ENCODE results near the gene TTLL11.

Gene TTLL11

GRCh38 chr9:121818841-121819427, 274.2 kb downstream of the TTLL11 start:
- no peak for TF ChIP-seq Cebpa-rat (IDR thresholded peaks at IDR 0.05)

GRCh38 chr9:121818016-121818661, 275.0 kb downstream of the TTLL11 start:
- no peaks in the 10 kb centered on the region for H3K36me3 ChIP-seq
- H3K27me3 ChIP-seq = no peaks in the 10 kb centered on the region
- no peak overlapping the region for H3K4me2 ChIP-seq
- H3K4me3 ChIP-seq = no peak overlapping the region
- no peak overlapping the region for H3K9ac ChIP-seq
- H3K4me1 ChIP-seq = peaks cover 23 to 55% (median 39%) of the 10 kb centered on the region in 10 experiments
- H3K9me3 ChIP-seq (replicated peaks in 1 of 11) = no peaks in the 10 kb centered on the region
- no peak for TF ChIP-seq Cebpa-rat (IDR thresholded peaks at IDR 0.05)
- no peak overlapping the region for H3K27ac ChIP-seq
- 0 out of 22 replicates have a peak, but pooled peaks cover 0 to 2% (median 0%) of the 10 kb centered on the region in 11 experiments for H4K20me1 ChIP-seq

More at GRCh38 chr9:121818841-121819427, 274.2 kb downstream of the TTLL11 start:
- Histone ChIP-seq H3K4me3 (no peak overlapping the region), H3K9me3 (replicated peaks in 1 of 11) (no peaks in the 10 kb centered on the region), H3K27ac (peak overlapping the region in 4 of 11 experiments; percentile 1 to 54 (median 38); a peak in 4 of 22 replicates), H3K27me3 (no peaks in the 10 kb centered on the region), H3K4me1 (peaks cover 23 to 55% (median 39%) of the 10 kb centered on the region in 10 experiments), H3K9ac (peak overlapping the region in 4 of 11 experiments; percentile 2 to 30 (median 8); a peak in 2 of 22 replicates), H3K36me3 (no peaks in the 10 kb centered on the region), H3K4me2 (peak overlapping the region; percentile 33 to 86 (median 67)), H4K20me1 (0 out of 22 replicates have a peak, but pooled peaks cover 0 to 2% (median 0%) of the 10 kb centered on the region in 11 experiments)

GRCh38 chr9:121817476-121817875, 275.6 kb downstream of the TTLL11 start:
- H3K9ac ChIP-seq = no peak overlapping the region

GRCh38 chr9:121816845-121817450, 276.2 kb downstream of the TTLL11 start:
- no peak overlapping the region for H3K4me3 ChIP-seq
- H3K36me3 ChIP-seq = no peaks in the 10 kb centered on the region
- peaks cover 16 to 45% (median 31%) of the 10 kb centered on the region in 10 experiments for H3K4me1 ChIP-seq
- no peak overlapping the region for H3K4me2 ChIP-seq
- H3K27ac ChIP-seq = no peak overlapping the region
- H4K20me1 ChIP-seq = 0 out of 22 replicates have a peak, but pooled peaks cover 0 to 2% (median 0%) of the 10 kb centered on the region in 11 experiments
- H3K27me3 ChIP-seq = no peaks in the 10 kb centered on the region
- TF ChIP-seq Cebpa-rat (IDR thresholded peaks at IDR 0.05) = no peak
- no peak overlapping the region for H3K9ac ChIP-seq
- no peaks in the 10 kb centered on the region for H3K9me3 ChIP-seq (replicated peaks in 1 of 11)

More at GRCh38 chr9:121817476-121817875, 275.6 kb downstream of the TTLL11 start:
- Histone ChIP-seq H3K4me2 (no peak overlapping the region), H3K4me1 (peaks cover 21 to 51% (median 36%) of the 10 kb centered on the region in 10 experiments), H3K27ac (no peak overlapping the region), H3K36me3 (no peaks in the 10 kb centered on the region), H3K4me3 (no peak overlapping the region), H4K20me1 (0 out of 22 replicates have a peak, but pooled peaks cover 0 to 2% (median 0%) of the 10 kb centered on the region in 11 experiments), H3K27me3 (no peaks in the 10 kb centered on the region), H3K9me3 (replicated peaks in 1 of 11) (no peaks in the 10 kb centered on the region)
- no peak for TF ChIP-seq Cebpa-rat (IDR thresholded peaks at IDR 0.05)

- Histone ChIP-seq H3K4me3 (no peak overlapping the region), H3K36me3 (no peaks in the 10 kb centered on the region), H3K27ac (no peak overlapping the region), H4K20me1 (0 out of 22 replicates have a peak, but pooled peaks cover 0 to 2% (median 0%) of the 10 kb centered on the region in 11 experiments), H3K9ac (no peak overlapping the region), H3K4me2 (no peak overlapping the region), H3K27me3 (no peaks in the 10 kb centered on the region), H3K4me1 (peaks cover 11 to 40% (median 26%) of the 10 kb centered on the region in 10 experiments), H3K9me3 (replicated peaks in 1 of 11) (no peaks in the 10 kb centered on the region)
- no peak for TF ChIP-seq Cebpa-rat (IDR thresholded peaks at IDR 0.05)
Measured at GRCh38 chr9:121816449-121816817, 276.7 kb downstream of the TTLL11 start.

- no peak for TF ChIP-seq Cebpa-rat (IDR thresholded peaks at IDR 0.05)
- Histone ChIP-seq H3K4me2 (no peak overlapping the region), H3K9ac (no peak overlapping the region), H3K36me3 (no peaks in the 10 kb centered on the region), H3K4me3 (no peak overlapping the region), H3K27me3 (no peaks in the 10 kb centered on the region), H3K27ac (no peak overlapping the region), H3K4me1 (peaks cover 7 to 34% (median 20%) of the 10 kb centered on the region in 10 experiments; a peak in 18 of 20 replicates), H4K20me1 (0 out of 22 replicates have a peak, but pooled peaks cover 0 to 2% (median 0%) of the 10 kb centered on the region in 11 experiments), H3K9me3 (replicated peaks in 1 of 11) (no peaks in the 10 kb centered on the region)
Measured at GRCh38 chr9:121815546-121816448, 277.3 kb downstream of the TTLL11 start.

- peaks cover 7 to 27% (median 14%) of the 10 kb centered on the region in 10 experiments; a peak in 18 of 20 replicates for H3K4me1 ChIP-seq
- H3K4me3 ChIP-seq = no peak overlapping the region
- 0 out of 22 replicates have a peak, but pooled peaks cover 0 to 2% (median 0%) of the 10 kb centered on the region in 11 experiments for H4K20me1 ChIP-seq
- peak overlapping the region in 3 of 11 experiments; percentile 7 to 24 (median 18); a peak in 3 of 22 replicates for H3K4me2 ChIP-seq
- H3K27me3 ChIP-seq = no peaks in the 10 kb centered on the region
- no peaks in the 10 kb centered on the region for H3K9me3 ChIP-seq (replicated peaks in 1 of 11)
- H3K27ac ChIP-seq = no peak overlapping the region
- no peak overlapping the region for H3K9ac ChIP-seq
- TF ChIP-seq Cebpa-rat (IDR thresholded peaks at IDR 0.05) = no peak
- H3K36me3 ChIP-seq = no peaks in the 10 kb centered on the region
Measured at GRCh38 chr9:121815084-121815483, 278.0 kb downstream of the TTLL11 start.

GRCh38 chr9:121814594-121814993, 278.5 kb downstream of the TTLL11 start:
- peaks cover 4 to 22% (median 9%) of the 10 kb centered on the region in 10 experiments; a peak in 18 of 20 replicates for H3K4me1 ChIP-seq
- no peak overlapping the region for H3K27ac ChIP-seq
- H4K20me1 ChIP-seq = 0 out of 22 replicates have a peak, but pooled peaks cover 0 to 2% (median 0%) of the 10 kb centered on the region in 11 experiments
- peak overlapping the region in 3 of 11 experiments; percentile 7 to 24 (median 18); a peak in 3 of 22 replicates for H3K4me2 ChIP-seq
- no peak overlapping the region for H3K4me3 ChIP-seq
- TF ChIP-seq Cebpa-rat (IDR thresholded peaks at IDR 0.05) = no peak
- H3K36me3 ChIP-seq = no peaks in the 10 kb centered on the region
- no peak overlapping the region for H3K9ac ChIP-seq
- H3K27me3 ChIP-seq = no peaks in the 10 kb centered on the region
- no peaks in the 10 kb centered on the region for H3K9me3 ChIP-seq (replicated peaks in 1 of 11)

All from BLaER1 treated with 17β-estradiol and CSF1 and Interleukin-3, amounts not matched to agents 10 nM and 100 nM (cell line).